Activated CD8-positive, alpha-beta T cell treated with anti-CD3 and anti-CD28 coated beads, Interleukin-2, amount 10 ng/mL, durations not matched to agents 7 days and 5 days (primary cell): ENCODE measurements around the gene MYOF. TPM values are rescaled to one million over a fixed set of nuclear protein-coding genes. Genes with fewer than 3 reads are reported as not detected.

Source experiments
- ATAC-seq: fragments of 150-1000 bp; cut with Tn5 transposase; one replicate; pipeline ENCODE4 v1.10.0; 2021; ENCODE audit warnings: moderate library complexity
- CTCF ChIA-PET: fragments of 350-600 bp; sonication (Branson Sonifier 250); formaldehyde crosslinking; loops from one replicate; lab custom pipeline; 2021; ENCODE audit warnings: antibody characterized with exemption; lab: Charles Lee
- POLR2A ChIA-PET: fragments of 350-600 bp; sonication (Branson Sonifier 250); formaldehyde crosslinking; loops from one replicate; lab custom pipeline; 2021; ENCODE audit warnings: antibody characterized with exemption; lab: Charles Lee
- DNase-seq: peaks from one replicate; pipeline ENCODE4 v3.0.0-alpha.2; 2020
- H3K27ac Mint-ChIP-seq: one replicate; pipeline ENCODE4 v1.8.0; 2021; ENCODE audit warnings: mild to moderate bottlenecking, mixed read lengths
- H3K27me3 Mint-ChIP-seq: one replicate; pipeline ENCODE4 v1.8.0; 2021; ENCODE audit warnings: low read depth, mixed read lengths
- H3K36me3 Mint-ChIP-seq: one replicate; pipeline ENCODE4 v1.8.0; 2021; ENCODE audit warnings: low read depth, mixed read lengths
- H3K4me1 Mint-ChIP-seq: one replicate; pipeline ENCODE4 v1.8.0; 2021; ENCODE audit warnings: low read depth, mixed read lengths
- H3K4me3 Mint-ChIP-seq: one replicate; pipeline ENCODE4 v1.8.0; 2021; ENCODE audit warnings: mild to moderate bottlenecking, mixed read lengths
- H3K9me3 Mint-ChIP-seq: one replicate; pipeline ENCODE4 v1.8.0; 2022; ENCODE audit warnings: mixed read lengths; ENCODE audit not compliant: insufficient read depth
- total RNA-seq, 2 experiments: library from RNA; stranded (reverse); gene quantifications; one replicate each; pipeline ENCODE4 v1.2.3, GENCODE V29; 2021

The MYOF gene
- total RNA-seq, 2 experiments from 2014 or later = 0.37 to 0.39 TPM

DNA sequence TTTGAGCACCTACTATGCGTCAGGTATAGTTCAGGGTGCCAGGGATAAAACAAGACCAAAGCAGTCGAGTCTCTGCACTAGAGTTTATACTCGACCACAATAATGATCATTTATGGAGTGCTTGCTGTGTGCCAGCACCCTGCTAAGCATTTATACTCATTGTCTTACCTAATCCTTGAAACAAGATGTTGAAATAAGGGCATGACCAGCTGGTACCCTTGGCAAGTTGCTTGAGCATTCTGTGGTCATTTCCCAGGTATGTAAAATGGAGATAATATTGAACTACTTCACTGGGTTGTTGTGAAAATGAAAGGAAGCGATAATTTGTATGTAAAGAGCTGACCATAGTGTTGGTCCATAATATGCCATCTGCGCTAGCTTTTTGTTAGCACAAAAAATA lies 223.0 kb downstream of the MYOF start:
- DNase-seq (no peak), ATAC-seq (no peak)
- Mint-ChIP-seq H3K27me3 (peaks cover 2% of the 10 kb centered on the region), H3K4me1 (no peaks in the 10 kb centered on the region), H3K36me3 (no peaks in the 10 kb centered on the region), H3K9me3 (no peaks in the 10 kb centered on the region), H3K27ac (no peak overlapping the region), H3K4me3 (no peak overlapping the region)
- POLR2A ChIA-PET = no interaction called here
- CTCF ChIA-PET = no interaction called here

Other genes starting within 250 kb of the MYOF start
- 10 to 100 TPM; 81.1 TPM for gene CEP55, start 14.3 kb upstream of the MYOF start, total RNA-seq
- gene FFAR4, start 84.3 kb upstream of the MYOF start, total RNA-seq = not detected
- not detected for gene RBP4, start 118.9 kb upstream of the MYOF start, total RNA-seq
- gene PDE6C, start 130.2 kb upstream of the MYOF start, total RNA-seq = not detected
- 1 to 10 TPM; 5.4 to 6.0 TPM for gene FRA10AC1, start 220.3 kb upstream of the MYOF start, total RNA-seq